Erythroblast (primary cell): ENCODE data around the gene MYLK.

Experiments
- GATA1 ChIP-seq: IDR thresholded peaks from 2 replicates; pipeline ENCODE4 v1.6.1; 2011; ENCODE audit warnings: low read depth, mild to moderate bottlenecking, control low read depth, low read length, moderate library complexity
- POLR2A ChIP-seq: IDR thresholded peaks from 2 replicates; pipeline ENCODE4 v1.6.1; 2011; ENCODE audit warnings: mild to moderate bottlenecking, low read length

DNA sequence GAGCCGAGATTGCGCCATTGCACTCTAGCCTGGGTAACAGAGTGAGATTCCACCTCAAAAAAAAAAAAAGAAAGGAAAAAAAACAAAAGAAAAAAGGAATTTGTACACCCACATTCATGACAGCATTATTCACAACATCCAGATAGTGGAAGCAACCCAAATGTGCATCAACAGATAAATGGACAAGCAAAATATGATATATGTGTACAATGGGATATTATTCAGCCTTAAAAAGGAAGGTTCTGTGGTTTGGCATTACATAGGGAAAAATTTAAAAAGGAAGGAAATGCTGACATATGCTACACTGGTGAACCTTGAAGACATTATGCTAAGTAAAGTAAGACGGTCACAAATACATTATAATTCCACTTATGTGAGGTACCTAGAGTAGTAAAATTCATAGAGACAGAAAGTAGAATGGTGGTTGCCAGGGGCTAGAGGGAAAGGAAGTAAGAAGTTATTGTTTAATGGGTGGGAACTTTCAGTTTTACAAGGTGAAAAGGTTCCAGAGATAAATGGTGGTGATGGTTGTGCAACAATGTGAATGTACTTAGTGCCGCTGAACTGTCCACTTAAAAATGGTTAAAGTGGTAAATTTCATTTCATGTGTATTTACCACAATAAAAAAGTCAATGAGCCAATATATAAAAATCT lies 118.5 kb downstream of the MYLK start:
- TF ChIP-seq POLR2A (no peak), GATA1 (no peak)
